EH (cell line): ENCODE data around the gene ROBO1.
A peak's percentile ranks its signal among the peaks of the same experiment; 100 is the strongest.

Source experiments
- DNase-seq: peaks from one replicate; pipeline ENCODE4 v3.0.0-alpha.2; 2015; ENCODE audit warnings: low read depth

The ROBO1 gene

DNA sequence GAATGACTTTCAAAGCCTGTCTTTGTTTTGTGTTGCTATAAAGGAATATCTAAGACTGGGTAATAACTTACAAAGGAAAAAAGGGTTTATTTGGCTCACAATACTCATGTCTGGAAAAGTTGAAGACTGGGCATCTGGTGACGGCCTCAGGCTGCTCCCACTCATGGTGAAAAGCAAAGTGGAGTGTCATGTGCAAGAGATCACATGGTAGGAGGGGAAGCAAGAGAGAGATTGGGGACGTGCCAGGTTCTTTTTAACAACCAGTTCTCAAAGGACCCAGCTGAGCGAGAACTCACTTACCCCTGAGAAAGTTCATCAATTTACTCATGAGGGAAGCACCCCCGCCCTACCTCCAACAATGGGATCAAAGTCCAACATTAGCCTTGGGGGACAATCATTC is 929.4 kb downstream of the ROBO1 start:
- no peak for DNase-seq

DNA sequence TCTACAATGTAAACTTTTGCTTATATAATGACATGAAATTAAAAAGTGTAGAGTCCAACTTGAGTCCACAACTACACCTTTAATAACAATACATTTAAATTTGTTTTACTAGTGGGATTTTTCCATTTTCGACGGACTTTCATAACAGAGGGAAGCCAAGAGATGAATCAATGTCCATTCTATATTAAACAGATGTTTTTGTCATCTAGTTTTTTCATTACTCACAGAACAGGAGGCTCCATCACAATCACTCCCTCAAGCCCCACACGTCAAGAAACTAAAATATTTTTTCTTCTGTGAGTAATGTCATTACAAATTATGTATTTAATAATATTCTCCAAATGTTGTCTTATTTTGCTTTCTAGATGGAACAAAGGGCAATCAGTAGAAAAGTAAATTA is 932.9 kb downstream of the ROBO1 start:
- no peak for DNase-seq

DNA sequence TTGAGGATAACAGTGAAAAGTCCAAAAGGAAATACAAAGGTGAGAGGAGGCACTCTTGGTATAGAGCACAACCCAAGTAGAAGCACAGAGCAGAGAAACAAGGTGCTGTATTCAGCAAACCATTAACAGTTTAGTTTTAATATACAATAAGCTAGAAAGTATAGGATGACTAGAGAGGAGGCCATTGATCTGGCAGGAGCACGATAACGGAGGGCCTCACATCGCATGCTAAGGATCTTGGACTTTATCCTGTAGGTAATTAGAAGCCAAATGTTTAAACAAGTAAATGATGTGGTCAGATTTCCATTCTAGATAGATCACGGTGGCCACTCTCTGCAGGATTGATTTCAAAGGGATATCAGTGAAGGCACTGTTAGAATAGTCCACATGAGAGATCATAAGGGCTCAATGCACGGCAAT is 935.0 kb downstream of the ROBO1 start:
- no peak for DNase-seq

DNA sequence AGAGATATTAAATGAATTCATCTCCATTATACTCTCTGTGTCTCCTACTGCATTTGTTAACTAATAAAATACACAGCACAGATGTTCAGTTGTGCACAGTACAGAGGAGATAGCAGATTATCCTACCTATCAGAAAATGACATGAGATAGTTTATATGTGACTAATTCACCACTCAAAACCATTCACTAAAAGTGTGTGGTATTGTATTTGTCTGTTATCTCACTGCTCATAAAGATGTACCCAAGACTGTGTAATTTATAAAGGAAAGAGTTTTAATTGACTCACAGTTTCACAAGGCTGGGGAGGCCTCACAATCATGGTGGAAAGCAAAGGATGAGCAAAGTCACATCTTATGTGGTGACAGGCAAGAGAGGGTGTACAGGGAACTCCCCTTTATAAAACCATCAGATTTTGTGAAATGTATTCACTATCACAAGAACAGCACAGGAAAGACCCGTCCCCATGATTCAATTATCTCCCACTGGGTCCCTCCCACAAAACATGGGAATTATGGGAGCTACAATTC is 936.3 kb downstream of the ROBO1 start:
- no peak for DNase-seq

DNA sequence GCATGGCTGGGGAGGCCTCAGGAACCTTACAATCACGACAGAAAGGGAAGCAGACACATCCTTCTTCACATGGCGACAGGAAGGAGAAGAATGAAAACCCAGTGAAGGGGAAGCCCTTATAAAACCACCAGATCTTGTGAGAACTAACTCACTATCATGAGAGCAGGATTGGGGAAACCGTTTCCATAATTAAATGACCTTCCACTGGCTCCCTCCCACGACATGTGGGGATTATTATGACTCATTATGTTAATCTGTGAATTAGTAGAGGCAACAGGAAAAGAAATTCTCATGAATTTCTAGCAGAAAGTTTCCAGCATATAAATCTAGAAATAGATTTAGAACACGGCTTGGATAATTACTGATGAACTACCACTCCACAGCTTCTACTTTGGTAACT is 937.3 kb downstream of the ROBO1 start:
- DNase-seq: peak; percentile 23

DNA sequence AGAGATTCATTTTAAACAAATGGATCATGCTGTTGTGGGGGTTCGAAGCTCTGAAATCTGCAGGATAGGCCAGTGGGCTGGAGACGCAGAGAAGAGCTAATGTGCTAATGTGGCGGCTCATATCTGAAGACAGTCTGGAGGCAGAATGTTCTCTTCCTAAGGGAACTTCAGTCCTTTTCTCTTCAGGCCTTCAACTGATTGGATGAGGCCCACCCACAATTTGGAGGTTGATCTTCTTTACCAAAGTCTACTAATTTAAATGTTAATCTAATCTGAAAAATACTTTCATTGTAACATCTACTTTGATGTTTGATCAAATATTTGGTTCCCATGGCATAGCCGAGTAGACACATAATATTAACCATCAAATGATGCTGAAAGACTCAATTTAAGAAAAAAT is 940.2 kb downstream of the ROBO1 start:
- DNase-seq: no peak

DNA sequence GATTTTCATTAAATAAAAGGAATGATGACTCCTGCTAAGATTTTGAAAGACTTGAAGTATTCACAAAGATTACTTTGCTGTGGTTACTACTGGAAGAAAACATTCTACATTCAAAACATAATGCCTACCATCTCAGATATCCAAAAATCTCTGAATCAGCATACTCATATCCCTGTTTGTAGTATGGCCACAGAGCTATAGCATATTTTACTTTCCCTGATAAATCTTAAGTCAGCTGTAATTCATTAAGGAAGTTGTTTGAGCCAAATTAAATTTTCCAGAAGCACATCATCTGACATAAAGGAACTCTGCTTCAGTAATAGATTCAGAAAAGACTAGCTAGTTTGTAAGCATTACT is 942.0 kb downstream of the ROBO1 start:
- DNase-seq: no peak

DNA sequence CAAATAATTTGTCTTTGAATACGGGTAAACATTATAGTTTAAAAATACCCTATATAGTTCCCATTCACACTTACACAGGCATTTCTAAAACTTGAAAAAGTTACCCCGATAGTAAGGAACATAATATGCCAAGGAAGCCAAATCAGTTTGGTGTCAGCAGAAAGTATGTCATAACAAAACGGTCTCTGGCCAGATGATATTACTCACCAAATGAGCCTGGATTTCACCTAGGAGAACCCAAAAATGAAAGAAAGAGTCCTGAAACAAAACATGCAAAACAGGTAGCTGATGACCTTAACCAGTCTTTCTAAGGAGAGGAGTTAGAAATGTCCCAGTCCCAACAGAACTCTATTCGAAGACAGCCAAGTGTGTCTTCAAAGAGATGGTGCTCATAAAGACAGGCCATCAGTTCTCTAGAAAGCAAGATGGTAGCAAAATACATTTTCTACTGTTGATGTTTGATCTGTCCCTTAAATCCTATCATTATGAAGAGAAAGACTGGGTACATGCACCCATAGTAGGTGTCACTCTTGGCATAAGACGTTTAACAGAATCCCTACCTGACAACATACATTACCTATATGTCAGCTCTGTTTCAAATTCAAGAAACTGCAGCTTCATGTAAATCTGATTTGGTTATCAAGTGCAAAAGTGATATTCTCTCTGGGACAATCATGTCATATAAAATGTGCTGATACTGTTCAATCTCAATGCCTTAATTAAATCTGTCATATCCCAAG is 942.5 kb downstream of the ROBO1 start:
- no peak for DNase-seq

DNA sequence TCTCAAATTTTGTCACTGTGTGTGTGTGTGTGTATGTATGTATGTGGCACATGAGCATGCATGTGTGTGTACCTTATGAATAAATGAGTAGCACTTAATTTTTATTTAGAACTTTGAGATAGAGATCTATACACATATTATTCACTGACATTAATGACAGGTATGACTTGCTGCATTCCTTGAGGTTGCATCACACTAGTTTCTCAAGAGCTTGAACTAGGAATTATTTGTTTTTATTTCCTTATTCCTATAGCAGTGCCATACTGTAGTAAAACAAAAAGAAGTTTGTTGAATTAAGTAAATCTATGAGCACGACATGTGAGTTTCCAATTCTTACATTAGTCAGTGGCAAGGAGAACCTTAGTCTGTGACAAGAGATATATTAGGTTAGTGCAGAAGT is 943.9 kb downstream of the ROBO1 start:
- peak; percentile 52 for DNase-seq

DNA sequence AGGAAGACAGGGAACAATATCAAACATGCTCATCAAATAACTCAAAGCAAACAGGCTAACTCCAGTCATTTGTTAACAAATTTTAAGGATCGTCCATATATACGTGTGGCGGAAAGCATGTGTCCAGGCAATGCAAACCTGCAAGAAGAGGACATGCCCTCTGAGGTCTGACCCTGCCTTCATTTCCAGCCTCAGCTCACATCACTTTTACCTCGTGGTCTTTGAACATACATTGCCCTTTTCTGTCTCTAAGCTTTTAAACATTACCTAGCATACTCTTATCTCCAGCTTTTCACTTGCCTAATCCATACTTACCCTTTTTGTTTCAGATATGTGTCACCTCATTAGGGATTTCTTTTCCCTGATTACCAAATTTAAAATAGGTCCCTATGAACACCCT is 944.4 kb downstream of the ROBO1 start:
- DNase-seq: no peak

DNA sequence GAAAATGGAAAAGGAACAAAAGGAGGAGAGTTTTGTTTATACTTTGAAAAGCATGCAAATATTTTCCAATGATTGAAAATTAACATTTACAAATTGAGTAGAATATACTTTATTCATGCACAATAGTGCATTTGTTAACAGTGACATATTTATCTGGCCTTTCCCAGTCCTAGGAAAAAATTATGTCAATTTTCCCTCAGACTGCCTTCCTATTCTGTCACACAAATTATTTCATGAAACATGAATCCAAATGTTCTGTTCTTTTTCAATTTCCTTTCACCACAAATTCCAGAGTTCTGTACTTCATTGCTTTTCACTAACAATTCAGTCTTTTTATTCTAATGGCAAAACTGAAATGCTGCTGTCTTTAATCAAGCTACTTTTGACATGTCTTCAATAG is 945.1 kb downstream of the ROBO1 start:
- DNase-seq: no peak

DNA sequence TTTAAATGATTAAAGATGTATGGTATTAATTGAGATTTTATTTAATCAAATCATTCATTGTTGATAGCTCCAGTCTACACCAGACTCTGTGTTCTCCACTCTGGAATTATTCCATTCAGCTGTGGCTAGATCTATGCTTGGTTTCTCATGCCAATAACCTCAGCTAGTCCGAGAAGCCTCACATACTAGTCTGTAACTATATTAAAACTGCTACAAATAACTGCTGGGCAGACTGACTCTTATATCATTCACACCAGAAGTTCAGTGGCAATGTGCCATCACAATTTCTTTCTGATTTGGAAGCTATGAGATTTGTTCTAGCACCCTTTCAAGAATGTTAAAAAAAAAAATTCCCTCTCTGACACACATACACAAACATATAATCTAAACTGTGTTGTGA is 947.3 kb downstream of the ROBO1 start:
- DNase-seq: peak; percentile 1

DNA sequence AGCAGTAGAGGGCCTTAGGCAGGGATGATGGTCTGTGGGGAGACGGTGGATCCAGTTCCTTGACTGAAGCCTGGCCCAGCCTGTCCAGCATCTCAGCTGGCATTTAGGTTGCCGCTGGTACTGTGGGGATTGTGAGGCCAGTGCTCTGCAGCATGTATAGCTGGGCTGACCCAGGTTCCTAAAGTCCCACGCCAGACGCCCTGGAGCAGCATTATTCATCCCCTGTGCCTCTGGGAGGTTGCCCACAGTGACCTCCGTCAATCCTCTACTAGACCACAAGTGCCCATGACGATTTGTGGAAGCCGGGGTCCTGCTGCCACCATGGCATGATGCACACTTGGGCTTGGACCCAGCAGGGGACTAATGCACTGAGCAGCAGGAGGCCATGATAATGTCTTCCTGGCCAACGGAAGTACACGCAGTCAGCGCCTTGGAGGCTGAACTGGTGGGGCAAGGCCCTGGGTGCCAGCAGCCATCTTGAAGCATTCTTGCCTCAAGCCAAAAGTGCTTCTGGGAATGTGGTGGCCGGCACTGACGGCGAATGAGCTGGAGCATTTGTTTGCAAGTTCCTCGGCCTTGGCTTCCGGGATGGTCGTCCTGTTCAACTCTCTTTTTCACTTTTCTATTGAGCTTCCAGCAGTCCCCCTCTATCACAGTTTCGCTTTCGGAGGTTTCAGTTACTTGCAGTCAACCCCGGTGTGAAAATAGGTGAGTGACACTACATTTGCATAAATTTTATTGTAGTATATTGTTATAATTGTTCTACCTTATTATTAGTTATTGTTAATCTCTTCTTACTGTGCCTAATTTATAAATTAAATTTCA is 949.4 kb downstream of the ROBO1 start:
- no peak for DNase-seq

DNA sequence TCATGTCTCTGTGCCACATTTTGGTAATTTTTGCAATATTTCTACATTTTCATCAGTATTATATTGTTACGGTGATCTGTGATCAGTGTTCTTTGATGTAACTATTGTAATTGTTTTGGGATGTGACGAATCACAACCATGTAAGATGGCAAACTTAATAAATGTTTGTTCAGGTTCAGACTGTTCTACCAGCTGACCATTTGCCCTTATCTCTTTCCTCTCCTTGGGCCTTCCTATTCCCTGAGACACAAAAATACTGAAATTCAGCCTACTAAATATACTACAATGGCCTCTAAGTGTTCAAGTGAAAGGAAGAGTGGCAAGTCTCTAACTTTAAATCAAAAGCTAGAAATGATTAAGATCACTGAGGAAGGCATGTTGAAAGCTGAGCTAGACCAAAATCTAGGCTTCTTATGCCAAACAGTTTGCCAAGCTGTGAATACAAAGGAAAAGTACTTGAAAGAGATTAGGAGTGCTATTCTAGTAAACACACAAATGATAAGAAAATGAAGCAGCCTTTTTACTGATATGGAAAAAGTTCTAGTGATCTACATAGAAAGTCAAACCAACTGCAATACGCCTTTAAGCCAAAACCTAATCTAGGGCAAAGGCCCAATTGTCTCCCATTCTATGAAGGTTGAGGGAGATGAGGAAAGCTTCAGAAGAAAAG is 952.8 kb downstream of the ROBO1 start:
- no peak for DNase-seq

DNA sequence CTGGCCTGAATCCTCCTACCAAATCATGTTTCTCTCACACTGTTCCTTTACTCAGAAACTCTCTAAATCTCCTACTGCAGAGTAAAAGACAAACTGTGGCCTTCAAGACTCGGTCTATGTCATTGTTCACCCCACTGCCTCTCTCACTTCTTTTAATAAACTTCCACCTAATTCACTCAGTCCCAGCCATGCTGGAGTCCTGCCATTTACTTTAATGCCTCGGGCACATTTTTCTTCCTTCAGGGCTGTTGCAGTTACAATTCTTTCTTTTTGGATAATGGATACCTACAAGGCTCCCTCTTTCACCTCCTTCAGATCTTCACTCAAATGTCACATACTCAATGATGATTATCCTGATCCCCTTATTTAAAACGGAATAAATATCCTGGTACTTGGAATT is 955.6 kb downstream of the ROBO1 start:
- DNase-seq: peak; percentile 22

DNA sequence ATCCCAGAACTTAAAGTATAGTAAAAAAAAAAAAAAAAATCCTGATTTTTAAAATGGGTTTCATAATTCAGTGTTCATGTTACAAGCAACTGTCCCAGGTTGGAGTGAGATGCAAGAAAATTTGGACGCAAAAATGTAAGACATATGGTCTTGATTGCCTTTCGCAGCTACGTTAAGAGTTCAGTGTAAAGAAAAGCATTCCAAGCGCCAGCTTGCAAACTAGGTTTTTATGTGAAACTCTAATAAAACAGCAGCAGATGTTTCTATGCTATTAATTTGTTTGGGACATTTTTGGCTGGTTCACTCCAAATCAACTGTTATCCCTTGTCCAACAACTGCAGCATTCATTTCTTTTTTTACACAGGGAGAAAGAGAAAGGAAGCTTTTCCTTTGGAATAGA is 957.8 kb downstream of the ROBO1 start:
- DNase-seq: peak; percentile 30

DNA sequence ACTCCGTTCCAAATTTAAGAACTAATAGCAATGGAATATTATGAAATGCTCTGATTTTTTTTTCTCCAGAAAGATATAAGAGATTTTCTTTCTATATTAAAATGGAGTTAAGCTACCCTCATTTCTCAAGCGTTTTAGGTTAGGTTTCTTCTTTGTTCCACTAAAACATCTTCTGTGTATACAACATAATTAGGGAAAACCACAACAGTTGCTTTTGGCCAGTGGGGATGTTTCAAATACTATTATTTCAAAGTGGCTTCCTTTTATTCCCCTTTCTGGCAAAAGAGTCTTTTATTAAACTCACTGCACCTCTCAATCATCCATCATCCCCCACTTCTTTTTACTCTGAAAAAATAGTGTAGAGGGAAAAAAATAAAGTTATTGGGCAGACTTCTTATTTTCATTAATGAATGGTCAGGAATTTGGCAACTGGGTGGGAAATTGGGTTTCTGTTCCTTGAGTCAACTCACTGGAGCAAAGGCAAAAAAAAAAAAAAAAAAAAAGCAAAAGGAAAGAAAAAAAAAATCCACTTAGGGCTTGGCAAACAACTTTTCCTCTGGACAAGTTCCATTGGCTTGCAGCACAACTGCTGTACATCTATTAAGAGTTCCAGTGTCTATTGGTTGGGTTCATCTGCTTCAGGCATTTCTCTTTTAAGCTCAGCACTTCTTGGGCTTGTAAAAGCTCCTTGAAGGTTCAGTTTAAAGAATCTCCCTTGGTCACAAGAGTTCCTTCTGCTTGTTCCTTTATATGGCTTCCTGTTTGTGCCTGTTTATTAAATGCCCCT is 963.4 kb downstream of the ROBO1 start:
- DNase-seq: peak; percentile 64

DNA sequence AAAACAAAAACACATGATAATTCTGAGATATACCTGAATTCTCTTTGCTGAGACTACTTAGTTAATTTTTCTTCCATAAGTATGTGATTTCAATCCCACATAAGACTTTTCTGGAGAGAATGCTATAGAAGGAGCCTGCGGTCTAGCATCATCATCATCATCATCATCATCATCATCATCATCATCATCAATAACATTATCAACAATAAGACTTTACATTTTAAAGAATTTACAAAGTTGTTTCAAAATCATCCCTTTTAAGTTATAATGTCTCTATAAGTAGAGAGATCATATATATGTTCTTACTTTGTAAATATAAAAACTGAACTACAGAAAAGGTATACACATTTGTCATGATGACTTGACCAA is 965.3 kb downstream of the ROBO1 start:
- DNase-seq: no peak

DNA sequence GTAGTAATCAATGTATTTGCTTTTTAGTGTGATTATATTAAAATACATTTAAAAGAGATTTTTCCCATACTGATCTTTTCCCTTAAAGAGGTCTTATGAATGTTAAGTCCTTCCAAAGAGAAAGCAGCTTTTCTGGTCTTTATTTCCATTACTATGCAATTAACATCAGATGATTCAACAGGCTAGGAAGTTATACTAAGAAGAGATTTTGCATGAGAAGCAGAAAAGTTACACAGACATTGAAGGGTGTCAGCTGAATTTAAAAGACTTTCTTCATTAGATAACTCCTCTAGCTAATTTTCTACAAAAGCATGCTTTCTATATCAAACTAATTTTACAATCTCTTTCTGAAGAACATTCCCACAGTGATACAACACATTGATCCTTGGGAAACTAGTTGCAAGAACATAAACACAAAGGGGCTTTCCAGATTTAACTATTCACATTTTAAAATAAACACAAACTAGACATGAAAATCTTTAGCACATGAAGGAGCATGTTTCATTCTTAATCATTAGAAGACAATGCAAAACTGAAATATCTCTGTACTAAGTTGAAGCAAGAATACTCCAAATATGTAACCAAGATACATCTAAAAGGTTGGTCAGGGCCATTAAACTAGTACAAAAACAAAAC is 965.8 kb downstream of the ROBO1 start:
- DNase-seq: no peak

DNA sequence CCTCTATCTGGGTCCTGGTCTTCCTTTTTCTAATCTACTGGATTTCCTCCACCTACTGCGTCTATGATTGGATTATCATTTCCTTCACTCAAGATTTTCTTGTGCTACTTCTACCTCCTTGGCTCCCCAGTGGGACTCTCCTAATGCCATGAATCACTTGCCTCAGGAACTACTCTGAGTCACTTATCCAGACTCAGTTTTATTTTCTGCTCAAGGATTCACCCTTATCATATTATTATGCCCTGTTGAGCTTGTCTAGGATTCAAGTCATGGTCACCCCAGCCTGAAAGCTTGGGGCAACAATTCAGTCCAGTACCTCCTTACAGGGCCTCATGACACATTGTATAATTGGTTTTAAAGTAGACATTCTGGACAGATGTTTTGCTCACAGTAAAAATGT is 968.1 kb downstream of the ROBO1 start:
- peak; percentile 3 for DNase-seq

DNA sequence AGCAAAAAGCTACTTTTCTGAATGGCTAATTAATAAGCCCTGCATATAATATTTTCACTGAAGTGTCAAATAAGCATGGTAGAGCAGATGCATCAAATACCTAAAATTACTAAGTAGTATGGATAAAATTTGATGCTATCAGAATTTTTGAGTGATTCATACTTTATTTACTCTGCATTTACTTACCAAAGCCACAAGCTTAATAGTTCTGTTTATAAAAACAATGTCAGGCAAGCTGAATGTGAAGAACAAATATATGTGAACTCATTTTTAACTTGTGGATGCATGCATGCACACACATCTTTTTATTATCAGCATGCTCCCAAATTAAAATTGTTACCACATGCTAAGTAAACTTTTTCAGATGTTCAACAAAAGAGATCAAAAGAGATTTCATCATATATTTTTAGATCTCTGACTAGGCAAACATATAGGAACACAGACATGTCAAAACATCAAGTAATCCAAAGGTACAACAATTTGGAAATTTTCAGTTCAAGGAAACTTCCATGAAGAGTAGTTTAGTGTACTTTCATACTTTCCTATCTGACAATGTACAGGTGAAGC is 969.4 kb downstream of the ROBO1 start:
- DNase-seq: peak; percentile 17
